GM12891 (cell line): ENCODE data around the gene DESI1.

Experiments
- PAX5 ChIP-seq: IDR thresholded peaks from 2 replicates; pipeline ENCODE4 v1.6.1; 2011; ENCODE audit warnings: low read length, moderate library complexity, mild to moderate bottlenecking; ENCODE audit not compliant: insufficient read depth, severe bottlenecking
- POLR2A ChIP-seq: IDR thresholded peaks from 2 replicates; pipeline ENCODE4 v1.6.1; 2011; ENCODE audit warnings: low read depth, low read length, control low read depth
- POLR2AphosphoS5 ChIP-seq: IDR thresholded peaks from 2 replicates; pipeline ENCODE4 v1.6.1; 2011; ENCODE audit warnings: low read depth, low read length, control low read depth
- POU2F2 ChIP-seq: IDR thresholded peaks from 2 replicates; pipeline ENCODE4 v1.6.1; 2011; ENCODE audit warnings: low read depth, mild to moderate bottlenecking, control low read depth, low read length, moderate library complexity
- SPI1 ChIP-seq: IDR thresholded peaks from 2 replicates; pipeline ENCODE4 v1.6.1; 2011; ENCODE audit warnings: low read depth, low read length, control low read depth
- TAF1 ChIP-seq: IDR thresholded peaks from 2 replicates; pipeline ENCODE4 v1.6.1; 2011; ENCODE audit warnings: low read depth, low read length, control low read depth

GRCh38 chr22:41576877-41577276 is 44.0 kb downstream of the DESI1 start:
- no peak for TF ChIP-seq POLR2A
- TF ChIP-seq TAF1 = no peak
- no peak for TF ChIP-seq POLR2AphosphoS5
- TF ChIP-seq POU2F2 = no peak
- TF ChIP-seq SPI1 = no peak
- no peak for TF ChIP-seq PAX5
